Measurements from ENCODE around the gene GPR15.

GPR15 gene

GRCh38 chr3:98528474-98529346, 3.1 kb upstream of the GPR15 start:
- Histone ChIP-seq H3K4me3 (replicated peaks; ENCODE audit: insufficient read depth, low read length) (no peak overlapping the region), H3K27ac (replicated peaks) (no peak overlapping the region), H3K27me3 (ENCODE audit: insufficient read depth, poor library complexity, severe bottlenecking) (no peaks in the 10 kb centered on the region)
- TF ChIP-seq CTCF (IDR thresholded peaks at IDR 0.05; ENCODE audit: insufficient read depth, low read length) (no peak), SPI1 (IDR thresholded peaks at IDR 0.05; ENCODE audit: borderline replicate concordance, low read depth) (no peak), REST (IDR thresholded peaks at IDR 0.05; ENCODE audit: insufficient replicate concordance, low read depth) (no peak), POLR2AphosphoS5 (IDR thresholded peaks at IDR 0.05; ENCODE audit: low read depth) (no peak), GABPA (IDR thresholded peaks at IDR 0.05; ENCODE audit: low read depth) (no peak)
- no peak for DNase-seq (ENCODE audit: low read depth in 1 of 2, low spot score in 1 of 2)

GRCh38 chr3:98529856-98530459, 1.8 kb upstream of the GPR15 start:
- DNase-seq (ENCODE audit: low read depth in 1 of 2, low spot score in 1 of 2) = no peak
- no peak overlapping the region for H3K4me3 ChIP-seq (replicated peaks; ENCODE audit: insufficient read depth, low read length)
- TF ChIP-seq GABPA (IDR thresholded peaks at IDR 0.05; ENCODE audit: low read depth) (no peak), POLR2AphosphoS5 (IDR thresholded peaks at IDR 0.05; ENCODE audit: low read depth) (no peak), CTCF (IDR thresholded peaks at IDR 0.05; ENCODE audit: insufficient read depth, low read length) (no peak), REST (IDR thresholded peaks at IDR 0.05; ENCODE audit: insufficient replicate concordance, low read depth) (no peak), SPI1 (IDR thresholded peaks at IDR 0.05; ENCODE audit: borderline replicate concordance, low read depth) (no peak)
- H3K27ac ChIP-seq (replicated peaks) = no peak overlapping the region
- H3K27me3 ChIP-seq (ENCODE audit: insufficient read depth, poor library complexity, severe bottlenecking) = no peaks in the 10 kb centered on the region

- no peak for DNase-seq (ENCODE audit: low read depth in 1 of 2, low spot score in 1 of 2)
- TF ChIP-seq REST (IDR thresholded peaks at IDR 0.05; ENCODE audit: insufficient replicate concordance, low read depth) (no peak), CTCF (IDR thresholded peaks at IDR 0.05; ENCODE audit: insufficient read depth, low read length) (no peak), POLR2AphosphoS5 (IDR thresholded peaks at IDR 0.05; ENCODE audit: low read depth) (no peak), GABPA (IDR thresholded peaks at IDR 0.05; ENCODE audit: low read depth) (no peak), SPI1 (IDR thresholded peaks at IDR 0.05; ENCODE audit: borderline replicate concordance, low read depth) (no peak)
- Histone ChIP-seq H3K4me3 (replicated peaks; ENCODE audit: insufficient read depth, low read length) (no peak overlapping the region), H3K27ac (replicated peaks) (no peak overlapping the region), H3K27me3 (ENCODE audit: insufficient read depth, poor library complexity, severe bottlenecking) (no peaks in the 10 kb centered on the region)
These were observed 1.1 kb upstream of the GPR15 start for GRCh38 chr3:98530676-98531075.

Data from HL-60 (cell line).